NCI-H2196 treated with DMSO at 0.1 percent for 48 hours (cell line): ENCODE measurements around the gene FAM156B.
"Not testable (repeated sequence)": the region's sequence is repeated elsewhere in the genome, so short reads cannot be mapped to it uniquely, and the experiment has no call there.

ENCODE experiments used
- DNase-seq: peaks from one replicate; lab custom pipeline; 2025; ENCODE audit not compliant: unreplicated experiment; lab: John Stamatoyannopoulos, UW

The FAM156B gene

GRCh38 chrX:52896855-52897709 lies at the start of gene FAM156B:
FAM156B (plus strand) TSS chrX:52897330; CDS start chrX:52907226, 9,896 bp downstream.
- DNase-seq, result not testable (repeated sequence)

- no peak for DNase-seq
Measured at GRCh38 chrX:52852110-52852860, 44.8 kb upstream of the FAM156B start.

GRCh38 chrX:52856991-52857525 lies 40.1 kb upstream of the FAM156B start:
- DNase-seq, result not testable (repeated sequence)

GRCh38 chrX:52865343-52865998 lies 31.7 kb upstream of the FAM156B start:
- DNase-seq, result no peak

GRCh38 chrX:52867610-52868348 lies 29.4 kb upstream of the FAM156B start, which contains the start of gene XAGE3:
XAGE3 (minus strand) TSS chrX:52868083; CDS start chrX:52867133, 950 bp downstream.
- no peak for DNase-seq

GRCh38 chrX:52870046-52870445 lies 27.1 kb upstream of the FAM156B start:
- DNase-seq, result no peak

- DNase-seq, result not testable (repeated sequence)
Measured at GRCh38 chrX:52873825-52874224, 23.3 kb upstream of the FAM156B start.

GRCh38 chrX:52874661-52875060 lies 22.5 kb upstream of the FAM156B start:
- no peak for DNase-seq

GRCh38 chrX:52875436-52875835 lies 21.7 kb upstream of the FAM156B start:
- not testable (repeated sequence) for DNase-seq

- DNase-seq, result not testable (repeated sequence)
Measured at GRCh38 chrX:52876386-52876785, 20.7 kb upstream of the FAM156B start.

- DNase-seq, result not testable (repeated sequence)
Measured at GRCh38 chrX:52887459-52887858, 9.7 kb upstream of the FAM156B start.

GRCh38 chrX:52888090-52888489 lies 9.0 kb upstream of the FAM156B start:
- not testable (repeated sequence) for DNase-seq

- DNase-seq, result not testable (repeated sequence)
Measured at GRCh38 chrX:52896438-52896837, 692 bp upstream of the FAM156B start.

- not testable (repeated sequence) for DNase-seq
Measured at GRCh38 chrX:52905531-52905930, 8.4 kb downstream of the FAM156B start.

- not testable (repeated sequence) for DNase-seq
Measured at GRCh38 chrX:52906072-52906471, 8.9 kb downstream of the FAM156B start.

GRCh38 chrX:52907137-52907536 lies 10.0 kb downstream of the FAM156B start:
- DNase-seq, result not testable (repeated sequence)

GRCh38 chrX:52907900-52908299 lies 10.8 kb downstream of the FAM156B start:
- not testable (repeated sequence) for DNase-seq

- DNase-seq, result not testable (repeated sequence)
Measured at GRCh38 chrX:52909313-52909969, 12.3 kb downstream of the FAM156B start.

GRCh38 chrX:52913681-52914080 lies 16.6 kb downstream of the FAM156B start:
- DNase-seq, result not testable (repeated sequence)

- not testable (repeated sequence) for DNase-seq
Measured at GRCh38 chrX:52914704-52915103, 17.6 kb downstream of the FAM156B start.
